Mucosa of rectum (tissue), 2 donors: ENCODE data around the gene LONP2.

Experiments used
- H3K27ac ChIP-seq, 2 donors: one replicate each; pipeline ENCODE4 v1.7.0; 2013; ENCODE audit warnings: inconsistent platforms in 2 of 2, low read depth in 2 of 2, low read length in 2 of 2
- H3K27me3 ChIP-seq, 2 donors: one replicate each; pipeline ENCODE4 v1.7.0; 2013; ENCODE audit warnings: low read length in 2 of 2; ENCODE audit not compliant: control insufficient read depth in 2 of 2, insufficient read depth in 2 of 2
- H3K36me3 ChIP-seq, 2 donors: one replicate each; pipeline ENCODE4 v1.7.0; 2013; ENCODE audit warnings: low read length in 2 of 2; ENCODE audit not compliant: control insufficient read depth in 2 of 2, insufficient read depth in 2 of 2
- H3K4me1 ChIP-seq, 2 donors: one replicate each; pipeline ENCODE4 v1.7.0; 2013; ENCODE audit warnings: low read length in 2 of 2, mild to moderate bottlenecking in 1 of 2; ENCODE audit not compliant: control insufficient read depth in 2 of 2, insufficient read depth in 2 of 2
- H3K4me3 ChIP-seq, 2 donors: one replicate each; pipeline ENCODE4 v1.7.0; 2013; ENCODE audit warnings: low read length in 2 of 2
- H3K9ac ChIP-seq, 2 donors: one replicate each; pipeline ENCODE4 v1.7.0; 2013; ENCODE audit warnings: low read length in 2 of 2, low read depth in 1 of 2, mild to moderate bottlenecking in 1 of 2
- H3K9me3 ChIP-seq, 2 donors: one replicate each; pipeline ENCODE4 v1.7.0; 2013; ENCODE audit warnings: low read length in 2 of 2; ENCODE audit not compliant: control insufficient read depth in 2 of 2
- donor health status: healthy.
- donor health status: Normal muscosa, but diverticular disease.

LONP2 gene

GRCh38 chr16:48329138-48329537, 85.0 kb downstream of the LONP2 start:
- H3K4me3 ChIP-seq: no peak overlapping the region
- no peak overlapping the region for H3K9ac ChIP-seq
- H3K9me3 ChIP-seq: no peaks in the 10 kb centered on the region
- no peaks in the 10 kb centered on the region for H3K27me3 ChIP-seq
- H3K27ac ChIP-seq: no peak overlapping the region
- no peaks in the 10 kb centered on the region for H3K4me1 ChIP-seq
- H3K36me3 ChIP-seq: peaks cover 2 to 7% of the 10 kb centered on the region in 2 donors

- Histone ChIP-seq H3K9me3 (no peaks in the 10 kb centered on the region), H3K27me3 (no peaks in the 10 kb centered on the region), H3K4me1 (no peaks in the 10 kb centered on the region), H3K27ac (no peak overlapping the region), H3K36me3 (peaks cover 13 to 19% of the 10 kb centered on the region in 2 donors), H3K4me3 (no peak overlapping the region), H3K9ac (no peak overlapping the region)
Observed at GRCh38 chr16:48330189-48330840, 86.2 kb downstream of the LONP2 start.

DNA sequence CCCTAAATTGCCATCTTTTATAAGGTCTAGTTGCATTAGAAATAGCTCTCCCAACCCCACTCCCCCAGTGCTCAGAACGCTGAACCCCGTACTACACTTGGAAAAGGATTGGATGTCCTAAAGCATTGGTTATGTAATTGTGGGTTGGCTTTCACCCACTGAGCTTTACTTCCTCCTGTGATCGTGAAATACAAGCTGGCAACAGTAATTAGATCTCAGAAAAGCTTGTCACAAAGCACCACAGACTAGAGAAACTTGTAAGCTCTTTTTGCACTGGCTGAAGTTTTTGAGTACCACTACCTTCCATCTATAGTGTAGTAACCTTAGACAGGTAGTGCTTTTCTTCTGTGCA, 86.7 kb downstream of the LONP2 start:
- H3K4me1 ChIP-seq: no peaks in the 10 kb centered on the region
- no peaks in the 10 kb centered on the region for H3K27me3 ChIP-seq
- no peaks in the 10 kb centered on the region for H3K9me3 ChIP-seq
- no peak overlapping the region for H3K4me3 ChIP-seq
- no peak overlapping the region for H3K27ac ChIP-seq
- H3K9ac ChIP-seq: no peak overlapping the region
- peaks cover 14 to 21% of the 10 kb centered on the region in 2 donors for H3K36me3 ChIP-seq

DNA sequence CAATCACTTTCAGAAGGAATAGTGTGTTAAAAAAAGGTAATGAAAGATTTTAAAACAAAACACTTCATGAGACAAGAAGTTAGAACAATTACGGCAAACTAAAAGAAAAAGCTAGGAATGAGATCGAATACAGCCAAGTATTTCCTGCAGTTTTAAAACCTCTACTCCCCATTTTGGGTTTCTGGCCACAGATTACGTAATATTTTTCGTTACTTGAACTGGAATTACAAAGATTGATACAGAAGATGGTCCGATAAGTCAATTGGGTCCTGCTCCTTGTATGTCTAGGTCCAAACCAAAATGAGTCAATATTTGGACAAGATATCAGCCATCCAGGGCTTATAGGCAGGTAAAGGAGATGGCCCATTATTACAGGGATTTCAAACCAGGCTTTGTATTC, 88.9 kb downstream of the LONP2 start:
- Histone ChIP-seq H3K36me3 (peaks cover 21 to 22% of the 10 kb centered on the region in 2 donors), H3K9ac (no peak overlapping the region), H3K27ac (no peak overlapping the region), H3K27me3 (no peaks in the 10 kb centered on the region), H3K9me3 (no peaks in the 10 kb centered on the region), H3K4me1 (no peaks in the 10 kb centered on the region), H3K4me3 (no peak overlapping the region)

GRCh38 chr16:48334325-48334724, 90.2 kb downstream of the LONP2 start:
- Histone ChIP-seq H3K36me3 (peaks cover 21 to 22% of the 10 kb centered on the region in 2 donors), H3K4me3 (no peak overlapping the region), H3K4me1 (no peaks in the 10 kb centered on the region), H3K9me3 (no peaks in the 10 kb centered on the region), H3K9ac (no peak overlapping the region), H3K27me3 (no peaks in the 10 kb centered on the region), H3K27ac (no peak overlapping the region)

- H3K36me3 ChIP-seq: peaks cover 19 to 22% of the 10 kb centered on the region in 2 donors
- H3K27ac ChIP-seq: no peak overlapping the region
- H3K4me1 ChIP-seq: no peaks in the 10 kb centered on the region
- no peaks in the 10 kb centered on the region for H3K27me3 ChIP-seq
- no peak overlapping the region for H3K9ac ChIP-seq
- no peaks in the 10 kb centered on the region for H3K9me3 ChIP-seq
- H3K4me3 ChIP-seq: no peak overlapping the region
Observed at GRCh38 chr16:48335961-48336360, 91.9 kb downstream of the LONP2 start.

GRCh38 chr16:48340054-48340453, 96.0 kb downstream of the LONP2 start:
- peaks cover 9 to 29% of the 10 kb centered on the region in 2 donors for H3K36me3 ChIP-seq

DNA sequence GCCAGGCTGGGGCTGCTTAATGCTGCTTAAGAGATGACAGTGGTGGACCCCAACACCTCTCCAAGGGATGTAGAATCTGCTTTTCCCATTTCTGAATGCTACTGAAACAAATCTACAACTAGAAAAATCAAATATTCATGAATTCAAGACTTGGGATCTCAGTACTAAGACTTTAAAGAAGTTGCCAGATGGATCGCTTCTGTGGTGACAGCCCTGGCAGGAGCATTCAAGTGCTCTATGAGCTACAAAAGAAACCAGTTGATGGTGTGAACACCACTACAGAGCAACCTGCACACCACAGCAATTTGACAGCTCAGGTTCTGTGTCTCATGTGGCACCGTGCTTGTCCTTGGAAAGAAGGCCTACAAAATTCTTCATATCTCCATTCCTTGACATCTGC, 98.5 kb downstream of the LONP2 start:
- H3K27me3 ChIP-seq: no peaks in the 10 kb centered on the region
- H3K9me3 ChIP-seq: no peaks in the 10 kb centered on the region
- no peaks in the 10 kb centered on the region for H3K4me1 ChIP-seq
- H3K27ac ChIP-seq: no peak overlapping the region
- peaks cover 8 to 25% of the 10 kb centered on the region in 2 donors for H3K36me3 ChIP-seq
- no peak overlapping the region for H3K4me3 ChIP-seq
- H3K9ac ChIP-seq: no peak overlapping the region

More at GRCh38 chr16:48340054-48340453, 96.0 kb downstream of the LONP2 start:
- Histone ChIP-seq H3K27ac (no peak overlapping the region), H3K9ac (no peak overlapping the region), H3K9me3 (no peaks in the 10 kb centered on the region), H3K4me1 (no peaks in the 10 kb centered on the region), H3K27me3 (no peaks in the 10 kb centered on the region), H3K4me3 (no peak overlapping the region)

DNA sequence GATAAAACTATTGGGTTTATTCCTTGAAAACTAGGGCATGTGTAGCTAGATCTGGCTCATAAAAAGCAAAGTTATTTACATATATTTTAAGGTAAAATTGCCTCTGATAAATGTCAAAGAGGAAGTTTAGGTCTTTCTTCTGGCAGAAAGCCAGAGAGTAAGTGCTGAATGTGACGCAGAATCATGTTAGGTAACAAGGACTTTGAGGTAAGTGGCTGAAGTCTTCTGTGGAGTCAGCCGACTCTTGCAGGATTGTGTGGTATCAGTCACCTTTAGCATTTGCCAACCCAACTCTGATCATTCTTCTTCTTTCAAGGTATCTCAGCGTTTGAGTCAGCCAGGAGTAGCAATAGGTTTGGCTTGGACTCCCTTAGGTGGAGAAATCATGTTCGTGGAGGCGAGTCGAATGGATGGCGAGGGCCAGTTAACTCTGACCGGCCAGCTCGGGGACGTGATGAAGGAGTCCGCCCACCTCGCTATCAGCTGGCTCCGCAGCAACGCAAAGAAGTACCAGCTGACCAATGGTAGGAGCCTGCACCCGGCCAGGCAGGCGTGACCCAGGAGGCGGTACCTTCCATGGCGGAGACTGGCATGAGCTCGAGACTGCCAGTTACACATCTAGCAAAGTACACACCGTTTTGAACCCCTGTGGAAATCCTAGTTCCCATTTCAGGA, 103.2 kb downstream of the LONP2 start:
- Histone ChIP-seq H3K27ac (no peak overlapping the region), H3K36me3 (peaks cover 33% of the 10 kb centered on the region in 2 donors), H3K27me3 (no peaks in the 10 kb centered on the region), H3K9ac (no peak overlapping the region), H3K4me1 (no peaks in the 10 kb centered on the region), H3K9me3 (no peaks in the 10 kb centered on the region), H3K4me3 (no peak overlapping the region)

DNA sequence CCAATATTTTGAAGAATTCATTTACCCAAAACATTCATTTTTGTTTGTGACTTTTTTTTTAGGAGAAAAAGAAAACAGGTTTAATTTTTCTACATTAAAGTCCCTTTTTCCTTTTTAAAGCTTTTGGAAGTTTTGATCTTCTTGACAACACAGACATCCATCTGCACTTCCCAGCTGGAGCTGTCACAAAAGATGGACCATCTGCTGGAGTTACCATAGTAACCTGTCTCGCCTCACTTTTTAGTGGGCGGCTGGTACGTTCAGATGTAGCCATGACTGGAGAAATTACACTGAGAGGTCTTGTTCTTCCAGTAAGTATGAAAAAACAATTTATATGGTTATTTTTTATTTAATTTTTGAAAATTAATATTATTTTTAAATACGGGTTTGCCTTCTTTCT, 103.9 kb downstream of the LONP2 start:
- H3K36me3 ChIP-seq: peaks cover 32 to 37% of the 10 kb centered on the region in 2 donors
- no peaks in the 10 kb centered on the region for H3K4me1 ChIP-seq
- no peaks in the 10 kb centered on the region for H3K9me3 ChIP-seq
- H3K4me3 ChIP-seq: no peak overlapping the region
- H3K27ac ChIP-seq: no peak overlapping the region
- H3K27me3 ChIP-seq: no peaks in the 10 kb centered on the region
- no peak overlapping the region for H3K9ac ChIP-seq
